ENCODE measurements around the gene ZNRF3. TPM values are rescaled to one million over a fixed set of nuclear protein-coding genes. Genes with fewer than 3 reads are reported as not detected.
"Not testable (repeated sequence)": the region's sequence is repeated elsewhere in the genome, so short reads cannot be mapped to it uniquely, and the experiment has no call there.

Gene ZNRF3
- total RNA-seq, 1 donor from 2014 or later = 0.69 TPM

GRCh38 chr22:29082826-29083545 is 199.6 kb downstream of the ZNRF3 start:
- Mint-ChIP-seq H3K4me3 (no peak overlapping the region), H3K27me3 (peaks cover 23% of the 10 kb centered on the region), H3K27ac (no peak overlapping the region), H3K9me3 (no peaks in the 10 kb centered on the region), H3K36me3 (ENCODE audit: low read depth) (no peaks in the 10 kb centered on the region), H3K4me1 (no peaks in the 10 kb centered on the region)
- CTCF ChIA-PET = interaction anchor here (0.6 kb wide), 1 partner anchor 41 kb away, joined by 3 read pairs; no protein-coding TSS in a partner anchor
- TF ChIP-seq, protein P1, sequence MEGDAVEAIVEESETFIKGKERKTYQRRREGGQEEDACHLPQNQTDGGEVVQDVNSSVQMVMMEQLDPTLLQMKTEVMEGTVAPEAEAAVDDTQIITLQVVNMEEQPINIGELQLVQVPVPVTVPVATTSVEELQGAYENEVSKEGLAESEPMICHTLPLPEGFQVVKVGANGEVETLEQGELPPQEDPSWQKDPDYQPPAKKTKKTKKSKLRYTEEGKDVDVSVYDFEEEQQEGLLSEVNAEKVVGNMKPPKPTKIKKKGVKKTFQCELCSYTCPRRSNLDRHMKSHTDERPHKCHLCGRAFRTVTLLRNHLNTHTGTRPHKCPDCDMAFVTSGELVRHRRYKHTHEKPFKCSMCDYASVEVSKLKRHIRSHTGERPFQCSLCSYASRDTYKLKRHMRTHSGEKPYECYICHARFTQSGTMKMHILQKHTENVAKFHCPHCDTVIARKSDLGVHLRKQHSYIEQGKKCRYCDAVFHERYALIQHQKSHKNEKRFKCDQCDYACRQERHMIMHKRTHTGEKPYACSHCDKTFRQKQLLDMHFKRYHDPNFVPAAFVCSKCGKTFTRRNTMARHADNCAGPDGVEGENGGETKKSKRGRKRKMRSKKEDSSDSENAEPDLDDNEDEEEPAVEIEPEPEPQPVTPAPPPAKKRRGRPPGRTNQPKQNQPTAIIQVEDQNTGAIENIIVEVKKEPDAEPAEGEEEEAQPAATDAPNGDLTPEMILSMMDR (IDR thresholded peaks at IDR 0.05) = no peak
- no peak for DNase-seq
- intact Hi-C loops (cut with micrococcal nuclease) = no loop called here
- POLR2A ChIA-PET = no interaction called here
- no peak for ATAC-seq (ENCODE audit: low read depth)

- CTCF ChIA-PET = interaction anchor here (0.6 kb wide), 1 partner anchor 41 kb away, joined by 3 read pairs; no protein-coding TSS in a partner anchor
- peaks cover 25% of the 10 kb centered on the region for H3K27me3 Mint-ChIP-seq
- ATAC-seq (ENCODE audit: low read depth); H3K36me3 Mint-ChIP-seq (ENCODE audit: low read depth); intact Hi-C loops (cut with micrococcal nuclease); H3K9me3 Mint-ChIP-seq; H3K4me1 Mint-ChIP-seq; POLR2A ChIA-PET; H3K4me3 Mint-ChIP-seq; DNase-seq; H3K27ac Mint-ChIP-seq: not testable (repeated sequence)
These were observed 200.2 kb downstream of the ZNRF3 start for GRCh38 chr22:29083576-29083932.

- Mint-ChIP-seq H3K27me3 (peaks cover 28% of the 10 kb centered on the region), H3K27ac (no peak overlapping the region), H3K36me3 (ENCODE audit: low read depth) (no peaks in the 10 kb centered on the region), H3K4me3 (no peak overlapping the region), H3K9me3 (no peaks in the 10 kb centered on the region), H3K4me1 (no peaks in the 10 kb centered on the region)
- TF ChIP-seq, protein P1 (IDR thresholded peaks at IDR 0.05) = no peak
- ChIA-PET POLR2A (no interaction called here), CTCF (interaction anchor here (0.6 kb wide), 1 partner anchor 42 kb away, joined by 3 read pairs; no protein-coding TSS in a partner anchor)
- no peak for ATAC-seq (ENCODE audit: low read depth)
- intact Hi-C loops (cut with micrococcal nuclease) = no loop called here
- DNase-seq = no peak
These were observed 200.7 kb downstream of the ZNRF3 start for GRCh38 chr22:29083933-29084591.

DNA sequence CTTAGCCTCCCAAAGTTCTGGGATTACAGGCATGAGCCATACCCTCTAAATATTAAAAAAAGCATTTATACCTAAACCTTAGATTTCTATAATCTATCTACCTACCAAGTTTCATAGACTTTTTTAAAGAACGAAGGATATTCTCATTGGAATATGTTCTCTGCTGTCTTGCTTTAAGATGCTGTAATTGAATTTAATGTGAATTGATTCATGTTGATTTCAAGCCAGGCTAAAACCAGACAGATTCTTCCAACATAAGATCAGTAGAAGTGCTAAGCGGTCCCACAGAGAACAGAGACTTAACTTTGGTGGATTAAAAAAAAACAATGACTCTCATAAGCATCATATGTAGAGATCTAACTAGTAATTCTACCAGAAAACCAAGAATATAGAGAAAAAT is 203.6 kb downstream of the ZNRF3 start:
- ChIA-PET POLR2A (no interaction called here), CTCF (no interaction called here)
- TF ChIP-seq, protein P1 (IDR thresholded peaks at IDR 0.05) = no peak
- H3K36me3 Mint-ChIP-seq (ENCODE audit: low read depth) = no peaks in the 10 kb centered on the region
- no peak overlapping the region for H3K27ac Mint-ChIP-seq
- intact Hi-C loops (cut with micrococcal nuclease) = no loop called here
- no peak overlapping the region for H3K4me3 Mint-ChIP-seq
- ATAC-seq (ENCODE audit: low read depth) (no peak), DNase-seq (no peak)
- H3K27me3 Mint-ChIP-seq = peaks cover 34% of the 10 kb centered on the region
- no peaks in the 10 kb centered on the region for H3K9me3 Mint-ChIP-seq
- no peaks in the 10 kb centered on the region for H3K4me1 Mint-ChIP-seq

DNA sequence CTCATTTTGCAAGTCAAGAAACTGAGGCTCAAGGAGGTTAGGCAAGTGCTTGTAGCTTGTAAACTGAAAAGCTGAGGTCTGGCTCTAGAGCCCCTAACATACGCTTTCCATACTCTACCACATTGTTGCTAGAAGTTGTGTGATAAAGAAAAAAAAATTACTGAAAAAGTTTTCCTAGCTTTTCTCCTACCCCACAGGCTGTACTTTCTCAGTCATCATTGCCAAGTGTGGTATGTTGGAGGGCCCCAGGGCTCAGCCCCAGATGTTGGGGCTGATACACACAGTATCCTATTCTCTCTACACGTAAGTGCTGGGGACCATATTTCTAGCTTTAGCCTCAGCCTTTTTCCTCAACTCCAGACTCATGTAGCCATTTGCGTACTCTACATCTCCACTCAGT is 205.4 kb downstream of the ZNRF3 start:
- H3K9me3 Mint-ChIP-seq = no peaks in the 10 kb centered on the region

More for the DNA sequence above, 205.4 kb downstream of the ZNRF3 start:
- no peak overlapping the region for H3K27ac Mint-ChIP-seq
- no peak for ATAC-seq (ENCODE audit: low read depth)
- H3K27me3 Mint-ChIP-seq = peaks cover 33% of the 10 kb centered on the region
- H3K4me3 Mint-ChIP-seq = no peak overlapping the region
- DNase-seq = no peak
- POLR2A ChIA-PET = no interaction called here
- intact Hi-C loops (cut with micrococcal nuclease) = no loop called here
- no peaks in the 10 kb centered on the region for H3K4me1 Mint-ChIP-seq
- no peaks in the 10 kb centered on the region for H3K36me3 Mint-ChIP-seq (ENCODE audit: low read depth)
- TF ChIP-seq, protein P1 (IDR thresholded peaks at IDR 0.05) = no peak
- CTCF ChIA-PET = no interaction called here

Measured in activated B cell treated with CpG ODN at 0.5 μM for 24 hours (primary cell).